DOHH2 (cell line): ENCODE results near the gene HK1.
A peak's percentile ranks its signal among the peaks of the same experiment; 100 is the strongest.
"Not testable (repeated sequence)": the region's sequence is repeated elsewhere in the genome, so short reads cannot be mapped to it uniquely, and the experiment has no call there.

ENCODE experiments used
- H3F3A ChIP-seq: fragments of 200-600 bp; sonication (generic), shearing (Covaris generic); 2 replicates; pipeline ENCODE4 v1.6.0; 2016; ENCODE audit warnings: antibody characterized with exemption, mild to moderate bottlenecking; ENCODE audit not compliant: control insufficient read depth, insufficient read depth
- H3K27ac ChIP-seq: fragments of 200-600 bp; sonication (generic); 2 replicates; pipeline ENCODE4 v1.5.1; 2014; ENCODE audit warnings: low read depth, mild to moderate bottlenecking, low read length, moderate library complexity
- H3K27me3 ChIP-seq: fragments of 200-600 bp; sonication (generic); 2 replicates; pipeline ENCODE4 v1.6.1; 2014; ENCODE audit warnings: mild to moderate bottlenecking, low read length, mixed read lengths; ENCODE audit not compliant: control insufficient read depth
- H3K36me3 ChIP-seq: fragments of 200-600 bp; sonication (generic); 2 replicates; pipeline ENCODE4 v1.6.1; 2014; ENCODE audit warnings: mild to moderate bottlenecking, low read length, moderate library complexity, mixed read lengths; ENCODE audit not compliant: control insufficient read depth
- H3K4me1 ChIP-seq: fragments of 200-600 bp; sonication (generic); 2 replicates; pipeline ENCODE4 v1.6.1; 2014; ENCODE audit warnings: mild to moderate bottlenecking, low read length, mixed read lengths; ENCODE audit not compliant: control insufficient read depth
- H3K4me2 ChIP-seq: fragments of 200-600 bp; sonication (generic); 2 replicates; pipeline ENCODE4 v1.6.0; 2014; ENCODE audit warnings: mild to moderate bottlenecking, low read length, moderate library complexity
- H3K4me3 ChIP-seq: fragments of 200-600 bp; sonication (generic); 2 replicates; pipeline ENCODE4 v1.5.1; 2014; ENCODE audit warnings: mild to moderate bottlenecking, low read length, mixed read lengths
- H3K79me2 ChIP-seq: fragments of 200-600 bp; sonication (generic); 2 replicates; pipeline ENCODE4 v1.6.1; 2014; ENCODE audit warnings: mild to moderate bottlenecking, low read length, mixed read lengths; ENCODE audit not compliant: control insufficient read depth
- H3K9me2 ChIP-seq: fragments of 200-600 bp; sonication (generic); replicated peaks from 2 replicates; pipeline ENCODE4 v1.6.1; 2014; ENCODE audit warnings: mild to moderate bottlenecking, low read length, mixed read lengths; ENCODE audit not compliant: control insufficient read depth
- H3K9me3 ChIP-seq: fragments of 200-600 bp; sonication (generic); 2 replicates; pipeline ENCODE4 v1.6.1; 2014; ENCODE audit warnings: antibody characterized with exemption, low read length, mixed read lengths; ENCODE audit not compliant: control insufficient read depth, insufficient read depth
- H4K20me1 ChIP-seq: fragments of 200-600 bp; sonication (generic); 2 replicates; pipeline ENCODE4 v1.6.0; 2014; ENCODE audit warnings: low read depth, mild to moderate bottlenecking, antibody characterized with exemption, low read length, moderate library complexity; ENCODE audit not compliant: control insufficient read depth, insufficient read depth
- EZH2phosphoT487 ChIP-seq: fragments of 200-600 bp; sonication (generic); IDR thresholded peaks from 2 replicates; pipeline ENCODE4 v1.6.1; 2017; ENCODE audit warnings: borderline replicate concordance, mild to moderate bottlenecking, antibody characterized with exemption, low read length, moderate library complexity, mixed read lengths
- TF ChIP-seq, protein P1 (sequence below): fragments of 200-600 bp; sonication (generic); IDR thresholded peaks from one replicate; pipeline ENCODE4 v1.5.1; 2014; ENCODE audit warnings: antibody characterized with exemption, mild to moderate bottlenecking, low read depth, low read length; ENCODE audit not compliant: poor library complexity, severe bottlenecking

HK1 gene

DNA sequence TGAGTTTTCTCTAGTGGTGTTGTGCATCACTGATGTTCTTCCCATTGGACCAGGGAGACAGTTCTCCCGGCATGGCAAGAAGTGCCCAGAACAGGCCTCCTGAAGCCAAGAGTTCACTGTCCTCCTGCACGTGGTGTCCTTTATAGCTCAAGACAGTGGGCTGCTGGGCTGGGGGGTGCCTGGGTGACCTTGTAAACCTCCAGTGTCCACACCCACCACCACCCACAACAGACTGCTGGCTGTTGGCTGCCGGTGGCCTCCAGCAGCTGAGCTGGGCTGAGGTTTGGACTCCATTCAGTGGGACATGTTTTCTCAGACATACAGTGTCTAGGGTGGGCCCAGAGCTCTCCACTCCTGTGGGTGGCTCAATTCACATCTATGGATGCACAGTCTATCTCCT, 42.2 kb downstream of the HK1 start:
- no peak overlapping the region for H3K27ac ChIP-seq
- peaks cover 66% of the 10 kb centered on the region for H3K79me2 ChIP-seq
- H3K27me3 ChIP-seq: no peaks in the 10 kb centered on the region
- H3K9me2 ChIP-seq: no peaks in the 10 kb centered on the region
- H4K20me1 ChIP-seq: peaks cover 9% of the 10 kb centered on the region; the same call in 1 of the 2 replicates
- H3K4me2 ChIP-seq: peak overlapping the region; percentile 92
- peaks cover 8% of the 10 kb centered on the region for H3K36me3 ChIP-seq
- no peaks in the 10 kb centered on the region; the same call in 1 of the 2 replicates for H3F3A ChIP-seq
- H3K4me3 ChIP-seq: peak overlapping the region; percentile 88; the same call in 1 of the 2 replicates
- H3K9me3 ChIP-seq: no peaks in the 10 kb centered on the region
- TF ChIP-seq, protein P1, sequence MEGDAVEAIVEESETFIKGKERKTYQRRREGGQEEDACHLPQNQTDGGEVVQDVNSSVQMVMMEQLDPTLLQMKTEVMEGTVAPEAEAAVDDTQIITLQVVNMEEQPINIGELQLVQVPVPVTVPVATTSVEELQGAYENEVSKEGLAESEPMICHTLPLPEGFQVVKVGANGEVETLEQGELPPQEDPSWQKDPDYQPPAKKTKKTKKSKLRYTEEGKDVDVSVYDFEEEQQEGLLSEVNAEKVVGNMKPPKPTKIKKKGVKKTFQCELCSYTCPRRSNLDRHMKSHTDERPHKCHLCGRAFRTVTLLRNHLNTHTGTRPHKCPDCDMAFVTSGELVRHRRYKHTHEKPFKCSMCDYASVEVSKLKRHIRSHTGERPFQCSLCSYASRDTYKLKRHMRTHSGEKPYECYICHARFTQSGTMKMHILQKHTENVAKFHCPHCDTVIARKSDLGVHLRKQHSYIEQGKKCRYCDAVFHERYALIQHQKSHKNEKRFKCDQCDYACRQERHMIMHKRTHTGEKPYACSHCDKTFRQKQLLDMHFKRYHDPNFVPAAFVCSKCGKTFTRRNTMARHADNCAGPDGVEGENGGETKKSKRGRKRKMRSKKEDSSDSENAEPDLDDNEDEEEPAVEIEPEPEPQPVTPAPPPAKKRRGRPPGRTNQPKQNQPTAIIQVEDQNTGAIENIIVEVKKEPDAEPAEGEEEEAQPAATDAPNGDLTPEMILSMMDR: no peak
- TF ChIP-seq EZH2phosphoT487: no peak
- peaks cover 30% of the 10 kb centered on the region for H3K4me1 ChIP-seq

DNA sequence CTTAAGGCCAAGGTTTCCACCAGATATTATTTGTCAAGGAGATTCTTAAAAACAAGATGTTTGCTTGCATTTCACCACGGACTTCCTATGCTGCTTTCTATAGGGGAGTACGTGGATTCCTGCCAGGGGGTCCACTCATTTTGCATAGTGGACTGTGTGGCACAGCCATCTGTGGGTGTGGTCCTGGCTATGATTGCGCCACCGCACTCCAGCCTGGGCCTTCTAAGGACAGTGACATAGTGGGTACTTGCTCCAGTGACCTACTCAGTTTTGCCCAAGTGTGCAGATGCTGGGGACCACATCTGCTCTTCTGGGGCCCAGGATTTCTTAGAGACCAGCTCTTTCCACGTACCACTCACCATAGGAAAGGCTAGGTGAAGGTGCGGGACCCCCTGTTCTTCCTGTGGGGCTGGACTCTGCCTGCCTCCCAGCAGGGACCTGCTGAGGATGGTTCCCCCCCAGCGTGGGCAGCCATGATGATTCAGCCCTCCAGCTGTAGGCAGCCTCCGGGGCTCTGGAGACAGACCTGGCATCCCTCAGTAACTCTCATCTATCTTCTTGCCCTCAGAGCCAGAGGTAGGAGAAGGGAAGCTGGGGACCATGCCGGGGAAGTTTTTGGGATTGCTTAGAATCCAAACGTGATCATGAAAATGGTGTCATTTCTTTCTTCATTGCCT, 42.9 kb downstream of the HK1 start:
- peaks cover 73% of the 10 kb centered on the region for H3K79me2 ChIP-seq
- no peak overlapping the region for H3K27ac ChIP-seq
- H4K20me1 ChIP-seq: peaks cover 9% of the 10 kb centered on the region; the same call in 1 of the 2 replicates
- H3K27me3 ChIP-seq: no peaks in the 10 kb centered on the region
- H3F3A ChIP-seq: peaks cover under 1% of the 10 kb centered on the region; the same call in 1 of the 2 replicates
- H3K4me3 ChIP-seq: no peak overlapping the region
- 0 out of 2 replicates have a peak overlapping the region, but pooled peaks have one; percentile 92 for H3K4me2 ChIP-seq
- TF ChIP-seq EZH2phosphoT487: no peak
- TF ChIP-seq, protein P1: no peak
- H3K9me3 ChIP-seq: no peaks in the 10 kb centered on the region
- peaks cover 31% of the 10 kb centered on the region for H3K4me1 ChIP-seq
- no peaks in the 10 kb centered on the region for H3K9me2 ChIP-seq
- peaks cover 8% of the 10 kb centered on the region for H3K36me3 ChIP-seq

DNA sequence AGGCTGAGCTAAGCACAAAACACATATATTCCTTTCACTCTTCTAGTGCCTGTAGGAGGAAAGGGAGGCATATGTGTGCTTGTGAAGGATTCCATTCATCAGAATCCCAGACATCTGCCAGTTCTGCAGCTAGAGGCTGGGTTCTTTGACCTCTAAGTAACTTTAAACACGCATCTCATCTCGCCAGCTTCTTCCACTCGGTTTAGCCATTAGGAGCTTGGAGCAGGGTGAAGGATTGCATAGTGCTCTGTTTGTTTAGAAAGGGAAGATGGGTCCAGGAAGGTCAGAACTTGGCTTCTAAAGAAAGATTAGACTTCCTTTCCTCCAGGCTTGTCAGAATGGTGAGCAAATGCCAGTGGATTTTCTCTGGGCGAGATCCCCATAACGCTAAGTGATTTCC, 43.6 kb downstream of the HK1 start:
- TF ChIP-seq, protein P1: no peak
- no peak for TF ChIP-seq EZH2phosphoT487
- peaks cover 5% of the 10 kb centered on the region; the same call in 1 of the 2 replicates for H3F3A ChIP-seq
- H3K27ac ChIP-seq: no peak overlapping the region
- H3K79me2 ChIP-seq: peaks cover 80% of the 10 kb centered on the region
- H3K4me2 ChIP-seq: no peak overlapping the region
- H3K36me3 ChIP-seq: peaks cover 8% of the 10 kb centered on the region
- no peaks in the 10 kb centered on the region for H3K27me3 ChIP-seq
- no peaks in the 10 kb centered on the region for H3K9me2 ChIP-seq
- H4K20me1 ChIP-seq: peaks cover 9% of the 10 kb centered on the region; the same call in 1 of the 2 replicates
- no peak overlapping the region for H3K4me3 ChIP-seq
- H3K9me3 ChIP-seq: no peaks in the 10 kb centered on the region
- H3K4me1 ChIP-seq: peaks cover 38% of the 10 kb centered on the region

DNA sequence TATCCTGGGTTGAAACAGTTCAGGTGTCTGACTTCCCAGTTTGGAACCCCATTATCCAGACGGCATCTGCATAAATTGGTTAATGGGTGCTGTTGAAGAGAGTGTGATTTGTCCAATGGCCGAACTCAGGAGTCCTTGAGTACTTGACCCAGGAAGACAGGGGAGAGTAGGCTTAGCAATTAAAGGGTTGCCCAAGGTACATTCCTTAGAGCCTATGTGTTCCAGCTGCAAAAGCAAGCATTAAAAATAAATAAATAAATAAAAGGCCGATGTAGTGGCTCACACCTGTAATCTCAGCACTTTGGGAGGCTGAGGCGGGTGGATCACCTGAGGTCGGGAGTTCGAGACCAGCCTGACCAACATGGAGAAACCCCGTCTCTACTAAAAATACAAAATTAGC, 44.0 kb downstream of the HK1 start:
- H3K9me2 ChIP-seq, H3K27ac ChIP-seq, H3K9me3 ChIP-seq, H3K4me3 ChIP-seq, H3K36me3 ChIP-seq, H3K27me3 ChIP-seq, H3F3A ChIP-seq, H3K4me2 ChIP-seq, H4K20me1 ChIP-seq: not testable (repeated sequence)
- H3K79me2 ChIP-seq: peaks cover 84% of the 10 kb centered on the region
- peaks cover 38% of the 10 kb centered on the region for H3K4me1 ChIP-seq
